Hindlimb muscle (tissue), 1 donor: ENCODE measurements around the gene GALNS. TPM values are rescaled to one million over a fixed set of nuclear protein-coding genes. Genes with fewer than 3 reads are reported as not detected.
"Not testable (repeated sequence)": the region's sequence is repeated elsewhere in the genome, so short reads cannot be mapped to it uniquely, and the experiment has no call there.

ENCODE experiments used
- DNase-seq: peaks from one replicate; pipeline ENCODE4 v3.0.0-alpha.2; 2013
- polyA plus RNA-seq: library from polyadenylated mRNA; unstranded; fragments of 120-200 nt; gene quantifications from one replicate; pipeline ENCODE4 v1.2.1, GENCODE V29; 2013; ENCODE audit not compliant: insufficient read length

Gene GALNS
- polyA plus RNA-seq, 1 donor = 20.1 TPM

DNA sequence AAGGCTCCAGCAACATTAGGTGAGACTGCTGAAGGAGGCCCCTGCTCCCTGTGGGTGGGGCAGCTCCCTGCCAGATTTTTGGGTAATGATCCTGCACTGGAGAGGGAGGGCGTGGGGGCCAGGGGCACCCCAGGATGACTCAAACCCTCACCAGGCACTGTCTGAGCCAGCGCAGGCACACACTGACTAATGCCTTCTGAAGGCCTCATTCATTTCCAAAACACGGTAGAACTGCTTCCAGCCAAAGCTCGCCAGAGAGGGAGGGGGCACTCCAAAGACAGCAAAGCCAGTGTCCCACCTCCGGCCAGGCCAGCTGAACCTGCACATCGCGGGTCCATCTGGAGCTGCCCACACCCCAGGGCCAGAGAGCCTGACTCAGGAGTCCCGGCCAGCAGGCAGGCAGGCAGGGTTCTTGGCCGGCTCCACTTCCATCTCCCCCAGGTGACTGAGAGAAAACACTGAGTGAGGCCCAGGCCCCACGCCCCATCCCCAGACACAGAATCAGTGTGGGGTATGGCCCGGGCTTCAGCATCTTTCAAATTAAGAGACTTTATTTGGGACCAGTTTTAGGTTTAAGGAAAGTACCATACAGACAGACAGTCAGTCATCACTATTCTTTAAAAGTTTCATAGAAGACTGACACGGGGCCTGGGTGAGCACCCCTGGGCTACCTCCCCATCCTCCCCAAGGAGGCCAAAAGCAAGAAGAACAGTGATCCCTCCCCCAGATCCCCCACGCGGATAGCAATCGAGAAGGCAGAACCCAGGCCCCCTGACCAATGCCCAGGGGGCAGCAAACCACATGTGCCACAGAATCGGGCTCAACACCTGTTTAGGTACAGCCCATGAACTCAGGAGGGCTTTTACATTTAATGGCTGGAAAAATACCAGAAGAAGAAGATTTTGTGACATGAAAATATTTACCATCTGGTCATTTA is 74.0 kb downstream of the GALNS start:
- DNase-seq = no peak

DNA sequence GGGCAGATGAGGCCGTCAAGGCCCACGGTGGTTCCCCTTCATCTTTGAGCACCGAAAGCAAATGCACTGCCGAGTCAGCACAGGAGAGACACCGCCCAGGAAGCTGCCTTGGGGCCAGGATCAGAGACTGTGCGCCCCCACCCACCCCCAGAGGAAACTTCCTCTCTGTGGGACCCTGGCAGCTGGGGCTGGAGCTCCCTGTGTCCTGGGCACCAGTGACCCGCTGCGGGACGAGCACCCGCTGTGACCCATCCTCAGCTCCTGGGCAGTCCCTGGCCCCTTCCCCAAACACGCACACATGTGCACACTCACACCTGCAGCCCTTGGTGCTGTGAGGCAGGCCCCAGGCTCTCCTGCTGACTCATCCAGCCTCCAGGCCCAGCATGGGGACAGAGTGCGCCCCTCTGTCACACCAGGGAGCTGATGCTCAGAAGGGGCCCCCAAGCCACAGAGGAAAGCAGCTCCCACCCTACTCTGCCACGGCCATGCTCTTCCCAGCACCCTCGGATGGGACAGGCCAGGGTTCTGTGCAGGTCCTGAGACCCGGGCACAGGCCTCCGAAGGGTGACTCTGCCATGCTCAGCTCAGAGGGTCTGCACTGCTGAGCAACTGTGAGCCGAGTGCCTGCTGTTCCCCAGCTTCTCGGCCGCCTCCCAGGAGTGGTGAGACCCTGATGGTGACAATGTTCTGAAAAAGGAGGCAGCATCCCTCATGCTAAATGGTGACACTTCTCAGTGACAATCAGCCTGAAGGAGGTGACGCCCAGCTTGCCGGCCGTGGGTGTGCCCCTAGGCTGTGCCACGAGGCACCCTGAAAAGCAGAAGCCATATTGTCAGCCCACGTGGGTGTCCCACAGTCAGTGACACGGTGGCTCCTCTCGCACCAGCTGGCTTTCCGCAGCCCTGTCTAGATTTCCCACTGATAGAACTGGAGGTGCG is 75.3 kb downstream of the GALNS start:
- DNase-seq = no peak

DNA sequence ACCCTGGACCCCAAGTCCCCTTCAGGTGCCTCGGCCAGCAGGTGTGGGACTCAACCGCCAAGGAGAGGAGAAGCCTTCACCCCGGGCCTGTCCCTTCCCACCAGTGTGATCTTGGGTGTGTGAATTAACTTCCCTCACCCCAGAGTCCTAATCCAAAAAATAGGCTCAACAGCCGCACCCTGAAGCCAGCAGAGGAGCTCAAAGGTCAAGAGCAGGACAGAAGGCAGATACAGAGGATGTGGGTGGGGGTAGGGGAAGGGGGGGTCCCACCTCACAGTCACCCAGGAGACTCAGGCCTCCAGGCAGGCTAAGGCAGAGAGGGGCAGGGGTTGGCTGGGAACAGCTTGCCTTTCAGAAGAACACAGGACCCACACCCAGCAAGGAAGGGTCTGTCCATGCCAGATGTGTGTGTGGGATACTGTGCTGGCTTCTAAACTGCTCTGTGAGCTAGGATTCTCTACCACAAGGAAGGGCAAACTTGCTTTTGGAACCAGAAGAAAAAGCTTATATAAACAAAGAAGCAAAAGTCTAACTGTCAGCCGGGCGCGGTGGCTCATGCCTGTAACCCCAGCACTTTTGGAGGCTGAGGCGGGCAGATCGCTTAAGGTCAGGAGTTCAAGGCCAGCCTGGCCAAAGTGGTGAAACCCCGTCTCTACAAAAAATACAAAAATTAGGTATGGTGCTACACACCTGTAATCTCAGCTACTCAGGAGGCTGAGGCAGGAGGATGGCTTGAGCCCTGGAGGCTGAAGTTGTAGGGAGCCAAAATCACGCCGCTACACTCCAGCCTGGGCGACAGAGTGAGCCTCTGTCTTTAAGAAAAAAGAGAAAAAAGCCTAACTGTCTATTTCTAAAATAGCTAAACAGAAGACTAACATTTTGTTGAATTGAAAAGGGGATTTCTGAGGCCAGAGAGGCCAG is 76.3 kb downstream of the GALNS start:
- no peak for DNase-seq

DNA sequence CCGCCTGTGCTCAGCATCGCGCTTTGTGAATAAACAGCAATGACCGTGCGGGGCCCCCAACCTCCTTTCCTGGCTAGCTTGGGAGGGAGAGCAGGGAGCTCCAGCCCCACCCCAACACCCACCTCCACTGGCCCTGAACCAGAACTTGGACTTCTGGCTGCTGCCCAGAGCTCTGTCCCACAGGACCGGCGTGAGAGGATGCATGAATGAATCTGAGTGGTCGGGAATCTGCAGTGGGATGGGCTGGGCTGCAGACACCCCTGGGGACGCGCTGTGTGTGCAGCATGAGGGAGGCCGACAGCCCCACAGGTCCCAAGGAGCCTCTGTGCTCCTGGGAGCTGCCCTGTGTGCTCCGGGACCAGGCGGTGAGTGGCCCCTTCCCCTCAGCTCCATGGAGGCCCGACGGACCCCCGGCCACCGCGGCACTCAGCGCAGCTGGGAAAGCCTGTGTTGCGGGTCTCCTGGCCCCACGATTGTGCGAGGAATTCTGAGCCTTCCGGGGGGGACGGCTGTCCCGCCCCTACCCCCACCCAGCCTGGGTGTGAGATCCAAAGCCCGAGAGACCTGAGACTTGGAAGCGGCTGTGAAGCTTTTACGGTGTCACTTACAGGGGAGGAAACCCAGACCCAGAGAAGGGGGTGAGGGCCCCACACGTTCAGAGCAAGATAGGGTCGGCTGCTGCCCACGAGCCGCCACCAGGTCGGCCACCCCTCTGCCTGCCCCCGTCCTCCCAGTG is 77.2 kb downstream of the GALNS start:
- no peak for DNase-seq

DNA sequence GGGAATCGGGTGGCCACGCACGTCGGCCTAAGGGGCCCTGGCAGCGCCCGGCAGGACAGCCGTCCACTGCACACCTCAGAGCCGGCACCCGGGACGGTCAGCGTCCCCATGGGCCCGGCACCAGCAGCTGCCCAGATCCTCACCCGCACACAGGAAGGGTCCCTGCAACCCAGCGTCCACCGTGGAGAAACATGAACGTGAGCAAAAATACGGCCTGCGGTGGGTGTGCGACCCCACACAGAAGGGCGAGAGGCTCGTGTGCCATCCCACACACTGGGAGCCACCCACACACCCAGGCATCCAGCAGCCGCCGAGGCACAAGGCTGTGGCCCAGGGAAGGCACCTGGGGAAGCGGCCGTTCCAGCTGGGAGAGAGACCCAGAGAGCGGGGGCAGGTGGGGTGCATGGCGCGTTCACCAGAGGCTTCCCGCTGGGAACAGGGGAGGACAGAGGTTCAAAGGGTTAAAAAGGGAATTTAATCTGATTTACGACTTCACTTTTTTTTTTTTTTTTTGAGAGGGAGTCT is 78.1 kb downstream of the GALNS start:
- no peak for DNase-seq

DNA sequence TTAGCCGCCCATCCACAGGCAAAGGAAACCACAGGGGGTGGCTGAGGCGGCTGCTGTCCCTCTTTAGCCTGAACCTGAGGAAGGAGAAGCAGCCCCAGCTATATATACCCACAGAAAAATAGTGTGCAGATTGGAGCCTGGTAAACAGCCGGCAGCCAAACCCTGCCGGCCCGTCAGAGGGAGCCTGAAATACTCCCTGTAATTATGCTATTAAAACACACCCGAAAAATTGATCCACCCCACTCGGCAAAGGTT is 78.5 kb downstream of the GALNS start:
- no peak for DNase-seq

DNA sequence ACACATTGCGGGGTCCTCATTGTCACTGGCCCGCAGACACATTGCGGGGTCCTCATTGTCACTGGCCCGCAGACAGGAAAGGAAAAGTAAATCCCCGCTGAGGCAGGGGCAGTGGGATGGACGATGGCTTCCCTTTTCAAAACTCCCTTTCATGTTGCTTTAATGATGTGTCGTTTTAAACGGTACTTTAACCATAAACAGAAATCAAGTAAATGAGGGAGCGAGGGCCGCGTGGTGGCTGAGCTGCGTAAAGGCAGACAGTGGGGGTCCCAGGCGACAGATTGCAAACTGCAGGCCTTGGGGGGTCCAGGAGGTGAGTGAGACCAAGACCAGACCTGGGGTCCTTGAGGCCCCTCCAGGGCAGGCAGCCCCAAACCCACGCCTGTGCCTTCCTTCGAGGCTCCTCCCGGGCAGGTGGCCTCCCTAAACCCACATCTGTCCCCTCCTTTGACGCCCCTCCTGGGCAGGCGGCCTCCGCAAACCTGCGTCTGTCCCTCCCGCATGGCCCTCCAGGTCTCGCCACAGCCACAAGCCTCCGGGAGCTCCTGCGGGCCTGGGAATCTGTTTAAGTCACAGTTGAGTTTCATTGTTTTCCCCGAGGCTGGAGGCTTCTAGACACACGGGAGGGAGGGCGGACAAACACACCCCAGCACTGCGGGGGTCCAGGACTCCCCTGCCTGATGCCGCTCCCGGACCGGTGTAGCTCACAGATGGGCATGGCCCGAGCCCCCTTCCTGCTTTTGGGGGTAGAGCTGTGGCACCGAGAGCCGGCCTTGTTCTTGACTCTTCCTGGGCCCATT is 79.1 kb downstream of the GALNS start:
- no peak for DNase-seq

DNA sequence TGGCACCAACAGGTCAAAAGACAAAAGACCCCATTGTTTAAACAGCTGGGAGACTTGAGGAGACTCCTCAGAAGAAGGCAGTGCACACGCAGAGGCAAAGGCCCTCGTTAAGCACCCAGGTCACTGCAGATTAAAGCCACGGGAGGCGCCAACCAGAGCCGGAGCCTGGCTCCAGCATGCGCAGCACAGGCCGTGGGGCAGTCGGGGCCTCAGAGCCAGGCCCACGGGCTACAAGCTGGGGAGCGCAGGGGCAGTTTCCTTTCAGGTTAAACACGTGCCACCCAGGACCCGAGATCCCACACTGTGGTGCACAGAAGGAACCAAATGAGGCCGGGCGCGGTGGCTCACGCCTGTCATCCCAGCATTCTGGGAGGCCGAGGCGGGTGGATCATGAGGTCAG is 80.9 kb downstream of the GALNS start:
- DNase-seq = no peak

DNA sequence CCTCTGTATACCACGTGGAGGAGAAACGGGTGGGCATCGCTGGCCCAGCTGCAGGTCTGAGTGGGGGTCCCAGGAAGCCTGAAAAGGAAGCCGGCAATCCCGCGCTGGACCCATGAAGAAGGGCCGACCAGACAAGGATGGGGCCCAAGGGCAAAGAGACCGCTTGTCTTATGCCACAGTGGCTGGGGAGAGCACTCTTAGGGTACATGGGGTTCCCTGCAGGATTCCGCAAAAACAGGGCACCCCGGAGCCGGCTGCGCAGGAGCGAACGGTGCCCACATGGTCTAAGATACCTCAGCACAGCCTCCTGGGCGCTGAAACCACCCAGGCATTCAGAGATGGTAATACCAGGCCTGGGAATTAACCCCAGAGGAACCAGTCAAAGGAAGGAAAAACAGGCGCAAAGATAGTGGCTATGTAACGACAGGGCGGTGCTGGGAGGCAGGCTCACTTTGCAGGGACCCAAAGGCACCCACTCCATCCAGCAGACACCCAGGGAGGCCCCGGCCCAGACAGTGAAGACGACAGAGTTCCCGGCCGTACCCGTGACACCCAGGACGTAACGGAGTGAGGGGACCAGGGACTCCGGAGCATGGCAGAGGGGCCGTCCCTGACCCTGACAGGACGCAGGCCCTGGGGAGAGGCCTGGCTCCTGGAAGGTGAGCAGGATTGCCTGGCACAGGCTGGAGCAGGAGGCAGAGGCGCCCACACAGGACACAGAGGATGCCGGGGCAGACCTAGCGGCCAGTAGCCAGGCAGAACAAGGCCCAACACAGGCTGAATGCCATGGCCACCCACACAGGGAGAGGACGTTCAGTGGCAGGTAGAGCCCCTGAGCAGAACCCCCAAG is 82.0 kb downstream of the GALNS start:
- no peak for DNase-seq

DNA sequence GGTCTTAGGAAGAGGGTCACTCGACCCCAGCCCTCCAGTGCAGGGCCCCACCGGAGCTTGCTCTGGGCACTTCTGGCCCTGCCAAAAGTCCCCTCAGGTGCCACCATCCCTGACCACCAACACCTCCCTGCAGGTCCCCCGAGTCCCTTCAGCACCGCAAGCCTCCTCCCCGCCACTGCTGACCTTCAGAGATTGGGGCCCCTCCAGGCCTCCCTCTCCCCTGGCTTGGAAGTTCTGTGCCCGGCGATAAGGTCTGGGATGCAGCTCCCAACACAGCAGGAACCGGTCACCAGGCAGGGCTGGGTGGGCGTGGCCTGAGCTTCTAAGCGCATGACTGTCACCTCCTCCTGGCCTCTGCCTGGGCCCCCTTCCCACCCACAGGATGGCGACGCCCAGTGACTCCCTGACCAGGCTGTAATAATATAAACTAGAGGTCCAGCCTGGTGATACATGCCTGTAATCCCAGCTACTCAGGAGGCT is 82.9 kb downstream of the GALNS start:
- no peak for DNase-seq

DNA sequence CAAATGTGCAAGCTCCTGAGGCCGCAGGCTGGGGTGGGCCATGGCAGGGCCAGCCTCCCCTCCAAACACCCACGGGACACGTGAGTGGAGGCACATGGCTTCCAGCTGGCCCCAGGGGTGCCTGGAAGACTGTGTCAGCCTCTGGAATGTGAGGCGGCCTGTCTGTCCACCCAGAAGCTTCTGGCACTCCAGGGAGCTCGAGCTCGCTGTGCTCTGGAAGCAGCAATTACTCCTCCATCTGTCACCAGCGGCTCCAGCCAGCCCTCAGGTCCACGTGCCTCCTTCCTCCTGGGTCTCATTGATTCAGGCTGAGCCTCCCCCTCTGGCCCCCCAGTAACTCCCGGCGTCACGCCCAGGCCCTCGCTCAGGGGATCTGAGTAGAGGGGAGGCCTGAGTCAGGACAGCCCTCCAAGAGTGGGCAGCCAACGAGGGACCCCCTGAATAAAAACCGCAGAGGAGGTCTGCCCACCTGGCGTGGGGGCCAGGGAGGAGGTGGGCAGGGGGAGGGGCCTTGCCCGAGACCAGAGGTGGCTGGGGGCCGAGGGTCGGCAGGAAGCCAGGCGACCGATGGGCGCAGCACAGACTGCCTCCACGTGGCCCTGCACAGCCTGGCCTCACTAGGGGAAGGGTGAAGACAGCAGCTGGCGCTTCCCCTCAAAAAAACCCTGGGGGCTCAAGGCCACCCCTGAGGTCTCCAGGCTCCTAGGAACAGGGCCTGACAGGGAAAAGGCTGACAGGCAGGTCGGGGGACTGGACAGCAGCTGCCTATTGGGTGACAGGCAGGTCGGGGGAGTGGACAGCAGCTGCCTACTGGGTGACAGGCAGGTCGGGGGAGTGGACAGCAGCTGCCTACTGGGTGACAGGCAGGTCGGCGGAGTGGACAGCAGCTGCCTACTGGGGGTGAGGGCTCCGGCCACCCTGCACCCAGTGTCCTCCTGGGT is 83.6 kb downstream of the GALNS start:
- DNase-seq = no peak

DNA sequence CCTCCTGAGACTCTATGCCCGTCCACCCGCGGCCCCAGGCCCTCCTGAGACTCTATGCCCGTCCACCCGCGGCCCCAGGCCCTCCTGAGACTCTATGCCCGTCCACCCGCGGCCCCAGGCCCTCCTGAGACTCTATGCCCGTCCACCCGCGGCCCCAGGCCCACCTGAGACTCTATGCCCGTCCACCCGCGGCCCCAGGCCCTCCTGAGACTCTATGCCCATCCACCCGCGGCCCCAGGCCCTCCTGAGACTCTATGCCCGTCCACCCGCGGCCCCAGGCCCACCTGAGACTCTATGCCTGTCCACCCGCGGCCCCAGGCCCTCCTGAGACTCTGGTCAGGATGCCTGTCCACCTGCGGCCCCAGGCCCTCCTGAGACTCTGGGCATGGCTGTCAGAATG is 85.0 kb downstream of the GALNS start:
- DNase-seq = not testable (repeated sequence)

DNA sequence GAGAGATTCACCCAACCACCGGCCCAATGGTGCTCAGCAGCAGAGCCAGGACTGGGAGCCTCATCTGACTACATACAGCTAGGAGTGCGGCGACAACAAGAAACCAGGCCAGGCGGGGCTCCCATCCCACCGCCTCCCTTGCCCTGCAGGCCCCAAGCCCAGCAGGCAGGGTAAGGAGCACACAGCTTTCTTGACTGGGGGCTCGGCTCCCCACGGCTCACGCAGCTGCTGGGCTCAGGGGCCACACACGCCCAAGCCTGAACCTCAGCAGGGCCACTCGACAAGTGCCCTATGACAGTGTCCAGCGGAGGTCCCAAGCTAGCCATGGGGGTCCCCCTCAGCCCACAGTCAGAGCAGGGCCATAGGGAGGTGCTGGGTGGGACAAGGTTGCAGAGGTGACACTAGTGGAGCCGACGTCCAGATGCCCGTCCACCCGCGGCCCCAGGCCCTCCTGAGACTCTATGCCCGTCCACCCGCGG is 85.4 kb downstream of the GALNS start:
- DNase-seq = no peak

DNA sequence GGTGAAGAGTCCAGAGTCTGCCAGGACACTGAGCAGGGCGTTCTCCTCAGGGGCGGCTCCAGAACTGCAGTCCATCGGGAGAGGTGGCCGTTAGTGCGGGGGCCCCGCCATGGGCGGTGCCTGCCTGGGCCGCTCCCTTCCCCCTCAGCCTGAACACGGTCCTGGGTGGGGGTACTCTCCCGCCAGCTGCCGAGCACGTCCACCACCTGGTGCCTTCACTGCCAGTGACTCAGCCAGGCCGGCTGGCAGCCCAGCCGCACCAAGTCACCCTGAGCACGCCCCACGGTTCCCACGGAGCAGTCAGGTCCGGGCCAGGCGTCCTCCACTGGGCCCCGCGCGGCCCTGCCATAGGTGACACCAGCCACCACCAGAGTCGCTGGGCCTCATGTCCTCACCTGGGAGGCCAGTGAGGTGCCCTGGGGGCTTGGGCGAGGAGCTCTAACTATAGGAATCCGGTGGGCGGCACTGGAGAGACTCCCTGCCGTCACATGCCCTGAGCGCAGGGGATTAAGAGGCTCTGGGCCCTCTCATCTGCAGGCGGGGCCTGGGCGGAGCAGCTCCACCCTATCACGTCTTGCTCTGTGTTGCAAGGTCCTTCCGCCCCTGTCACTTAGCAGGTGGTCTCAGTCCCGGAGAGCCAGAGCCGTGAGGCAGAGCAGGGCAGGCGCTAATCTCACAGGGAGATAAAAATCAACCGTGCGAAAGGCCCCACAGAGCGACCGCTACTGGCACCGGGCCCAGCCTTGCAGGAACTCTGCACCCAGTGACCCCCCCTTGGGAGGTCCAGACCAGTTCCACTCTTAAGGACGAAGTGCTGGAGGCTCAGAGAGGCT is 86.1 kb downstream of the GALNS start:
- no peak for DNase-seq

DNA sequence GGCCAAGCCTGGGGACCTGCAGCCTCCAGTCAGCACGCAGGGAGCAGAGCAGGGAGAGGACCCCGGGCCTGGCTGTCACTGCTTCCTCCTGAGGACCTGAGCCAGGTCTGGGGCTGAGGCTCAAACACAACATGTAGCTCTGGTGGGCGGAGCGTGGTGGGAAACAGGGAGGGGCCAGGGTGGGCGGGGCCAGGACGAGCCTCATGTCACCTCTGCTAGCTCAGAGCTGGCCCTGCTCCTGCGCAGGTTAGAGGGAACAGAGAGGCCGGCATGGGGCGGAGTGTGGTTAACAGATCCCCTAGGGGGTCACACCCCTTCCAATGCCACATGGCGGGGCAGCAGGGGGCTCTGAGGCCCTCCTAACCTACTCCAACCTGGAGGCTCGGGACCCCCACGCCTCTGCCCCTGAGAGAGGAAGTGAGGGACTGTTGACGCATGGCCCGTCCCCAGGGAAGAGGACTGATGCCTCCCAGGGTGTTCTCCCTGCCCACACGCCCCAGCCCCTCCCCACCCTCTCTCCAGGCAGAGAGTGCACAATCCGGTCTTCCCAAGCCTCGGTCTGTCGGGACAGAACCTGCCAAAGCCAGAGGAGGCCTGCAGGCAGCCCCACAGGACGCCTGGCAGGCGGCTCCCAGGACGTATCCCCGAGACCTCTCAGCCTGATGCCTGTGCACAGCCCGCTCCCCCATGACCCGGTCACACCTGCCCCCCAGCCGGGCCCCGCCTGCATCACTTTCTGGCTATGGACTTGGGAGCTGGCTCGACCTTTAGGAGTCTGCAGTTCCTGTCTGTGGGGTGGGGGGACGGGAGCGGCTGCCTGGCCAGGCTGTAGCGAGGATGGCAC is 86.9 kb downstream of the GALNS start:
- DNase-seq = no peak

DNA sequence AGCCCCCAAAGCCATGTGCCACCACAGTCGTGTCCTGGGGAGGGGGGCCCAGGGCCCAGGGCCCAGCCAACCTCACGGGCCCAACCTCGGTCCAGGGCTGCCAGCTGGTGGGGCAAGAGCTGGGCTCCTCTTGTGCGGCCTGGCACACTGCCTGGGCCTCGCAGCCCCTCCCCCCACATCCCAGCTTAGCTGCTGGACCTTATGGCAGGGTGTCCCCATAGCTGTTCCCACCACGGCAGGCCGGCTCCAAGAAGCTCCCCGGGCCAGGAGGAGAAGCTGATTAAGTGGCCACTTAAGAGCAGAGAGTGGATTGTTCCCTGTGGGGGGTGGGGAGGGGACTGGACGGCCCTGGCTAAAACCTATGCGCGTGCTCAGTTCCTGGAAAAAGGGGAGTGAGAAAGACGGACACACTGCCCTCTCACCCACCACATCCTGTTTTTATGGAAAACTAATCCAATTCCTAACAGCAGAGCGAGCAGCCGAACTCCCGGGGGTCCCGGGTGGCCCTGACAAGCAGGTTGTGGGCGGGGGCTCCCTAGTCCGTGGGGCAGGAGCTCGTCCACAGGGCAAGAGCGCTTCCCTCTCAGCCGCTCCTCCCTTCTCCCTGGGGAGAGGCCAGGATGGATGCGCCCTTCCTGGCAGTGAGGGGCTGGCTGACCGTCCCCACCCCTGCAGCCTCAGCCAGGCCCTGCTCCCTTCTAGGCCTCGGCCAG is 88.5 kb downstream of the GALNS start:
- no peak for DNase-seq
